Hippocampal formation (tissue), 2 donors: ENCODE measurements around the gene NAV2.

Source experiments
- DNase-seq, 2 donors: peaks; one replicate each; lab custom pipeline; 2025; lab: John Stamatoyannopoulos, UW

NAV2 gene

DNA sequence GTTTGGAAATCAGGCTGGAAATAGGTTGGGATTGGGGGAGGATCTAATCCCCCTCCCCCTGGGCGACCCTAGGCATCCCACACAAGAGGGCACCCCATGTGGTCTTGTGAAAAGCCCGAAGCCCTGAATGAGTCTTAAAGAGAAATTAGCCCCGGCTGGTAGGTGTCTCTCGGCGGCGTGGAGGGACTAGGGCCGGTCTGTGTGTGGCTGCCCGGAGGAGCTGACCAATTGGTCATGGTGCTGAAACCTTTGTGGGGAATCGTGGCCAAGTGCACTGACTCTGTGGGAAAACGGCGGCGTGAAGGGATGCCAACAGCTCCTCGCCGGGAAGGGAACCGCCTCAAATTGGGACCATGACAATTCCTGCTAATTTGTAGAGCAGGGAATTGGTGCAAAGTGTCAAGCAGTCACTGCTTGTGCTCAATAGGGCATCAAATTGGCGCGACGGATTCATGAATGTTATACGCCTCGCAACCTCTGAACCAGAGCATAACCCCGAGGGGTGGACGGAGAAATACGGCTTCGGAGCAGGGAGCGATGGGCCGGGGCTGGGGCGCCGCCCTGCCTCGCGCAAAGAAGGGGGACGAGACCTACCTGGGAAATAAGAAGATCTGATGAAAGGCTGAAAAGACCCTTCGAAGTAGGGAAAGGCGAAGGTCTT is 446.1 kb downstream of the NAV2 start:
- peak in 1 of 2 donors; percentile 7 for DNase-seq

DNA sequence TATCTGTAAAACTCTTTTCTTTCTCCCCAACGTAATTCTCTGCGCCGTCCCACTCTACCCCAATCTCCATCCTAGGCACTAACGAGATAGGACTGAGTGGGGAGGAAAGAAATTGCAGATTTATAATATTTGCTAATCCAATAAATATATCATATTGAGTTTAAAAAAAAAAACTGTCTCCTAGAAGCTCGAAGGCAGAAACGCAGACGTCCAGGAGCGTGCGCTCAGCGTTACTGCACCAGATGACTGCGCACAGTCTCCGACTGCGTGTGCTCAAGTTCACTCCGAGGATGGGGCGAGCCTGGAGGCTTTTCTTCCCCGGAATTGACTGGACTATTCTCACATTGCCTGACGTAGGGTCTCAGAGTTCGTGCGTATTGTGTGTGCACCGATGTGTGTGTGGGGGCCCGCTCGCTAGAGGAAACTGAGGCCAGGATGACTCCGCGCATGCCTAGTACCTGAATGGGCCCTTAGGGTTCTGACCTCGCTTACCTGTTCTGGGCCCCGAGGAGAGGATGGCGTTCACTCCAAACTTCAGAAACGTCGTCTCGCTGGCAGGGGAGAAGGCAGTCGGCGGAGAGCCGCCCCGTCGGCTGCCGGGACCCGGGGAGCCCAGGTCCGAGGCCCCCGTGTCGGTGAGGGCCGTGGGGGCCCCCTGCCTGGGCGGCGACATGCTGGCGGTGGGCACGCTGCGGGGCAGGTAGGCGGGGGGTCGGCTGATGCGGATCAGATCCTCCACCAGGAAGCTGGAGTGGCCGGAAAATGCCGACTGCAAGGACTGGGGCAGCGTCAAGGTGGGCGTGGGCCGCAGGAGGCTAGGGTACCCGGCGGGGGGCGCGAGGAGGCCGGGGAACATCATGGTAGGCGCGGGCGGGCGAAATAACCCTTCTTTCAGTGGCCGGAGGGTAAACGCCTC is 447.1 kb downstream of the NAV2 start:
- no peak for DNase-seq

DNA sequence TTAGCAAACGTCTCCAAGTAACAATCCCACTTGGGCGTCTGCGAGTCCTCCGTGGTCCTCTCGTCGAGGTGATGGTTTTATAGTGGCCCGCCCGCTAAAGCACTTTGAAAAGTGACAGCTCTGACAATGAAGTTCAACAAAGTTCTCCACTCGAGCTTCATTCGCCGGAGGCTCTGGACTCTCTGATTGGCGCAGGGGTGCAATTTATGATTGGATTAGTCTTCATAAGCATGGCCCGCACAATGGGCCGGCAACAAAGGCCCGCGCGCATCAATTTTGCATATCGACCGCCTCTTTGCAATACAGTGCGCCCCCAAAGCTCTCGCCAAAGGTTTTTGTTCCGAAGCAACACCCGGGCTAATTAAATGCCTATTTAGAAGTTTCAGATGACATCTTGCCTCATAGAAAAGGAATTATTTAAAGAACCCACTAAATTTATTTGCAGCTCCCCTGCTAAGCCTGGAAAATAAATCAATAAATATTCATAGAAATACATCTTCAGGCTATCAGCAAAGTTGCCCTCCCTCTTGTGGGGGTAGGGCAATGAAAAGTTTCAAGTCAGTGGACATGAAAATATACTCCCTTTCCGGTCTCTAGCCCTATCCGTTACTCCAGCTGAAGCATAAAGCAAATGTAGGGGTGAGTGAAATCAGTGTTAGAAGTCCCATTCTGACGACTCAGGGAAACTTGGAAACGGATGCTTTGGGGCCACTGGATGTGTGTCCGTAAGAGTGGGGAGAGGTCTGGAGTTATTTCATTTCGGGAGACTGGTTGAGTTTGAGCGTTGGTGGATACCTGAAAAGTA is 448.0 kb downstream of the NAV2 start, which contains the start of gene DBX1:
Gene DBX1 (minus strand): TSS at position 51 of the 805 bp plus-strand sequence. CDS start 151 bp downstream, outside the sequence.
- no peak for DNase-seq

DNA sequence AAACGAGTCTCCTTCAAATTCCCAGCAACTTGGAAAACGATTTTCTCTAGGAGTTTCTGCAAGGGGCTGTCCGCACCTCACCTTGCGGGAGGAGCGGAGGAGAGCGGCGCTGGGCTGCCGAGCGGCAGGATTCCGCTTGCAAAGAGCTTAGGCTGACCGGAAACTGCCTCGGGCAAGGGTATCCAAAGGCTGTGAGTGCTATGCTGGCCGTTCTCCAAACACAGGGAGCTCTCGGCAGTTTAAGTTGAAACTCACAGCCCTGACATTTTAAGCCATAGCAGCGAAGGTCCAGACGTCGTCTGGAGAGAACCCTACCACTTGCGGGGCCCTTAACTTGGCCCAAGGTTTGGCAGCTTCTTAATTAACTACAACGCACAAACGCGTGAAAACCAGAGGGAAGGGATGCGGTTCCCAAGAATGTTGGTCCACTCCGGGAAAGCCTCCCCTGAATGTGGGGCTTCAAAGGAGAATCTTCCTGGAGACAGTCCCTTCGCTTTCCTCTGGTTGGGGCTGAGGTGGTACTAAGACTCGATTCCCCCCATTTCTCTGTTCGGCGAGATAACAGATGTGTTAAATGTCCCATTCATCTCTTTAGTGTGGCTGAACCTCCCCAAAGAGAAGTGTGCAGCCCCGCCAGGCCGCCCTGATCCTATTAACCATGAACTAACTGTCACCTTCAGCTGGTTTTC is 448.7 kb downstream of the NAV2 start:
- no peak for DNase-seq

DNA sequence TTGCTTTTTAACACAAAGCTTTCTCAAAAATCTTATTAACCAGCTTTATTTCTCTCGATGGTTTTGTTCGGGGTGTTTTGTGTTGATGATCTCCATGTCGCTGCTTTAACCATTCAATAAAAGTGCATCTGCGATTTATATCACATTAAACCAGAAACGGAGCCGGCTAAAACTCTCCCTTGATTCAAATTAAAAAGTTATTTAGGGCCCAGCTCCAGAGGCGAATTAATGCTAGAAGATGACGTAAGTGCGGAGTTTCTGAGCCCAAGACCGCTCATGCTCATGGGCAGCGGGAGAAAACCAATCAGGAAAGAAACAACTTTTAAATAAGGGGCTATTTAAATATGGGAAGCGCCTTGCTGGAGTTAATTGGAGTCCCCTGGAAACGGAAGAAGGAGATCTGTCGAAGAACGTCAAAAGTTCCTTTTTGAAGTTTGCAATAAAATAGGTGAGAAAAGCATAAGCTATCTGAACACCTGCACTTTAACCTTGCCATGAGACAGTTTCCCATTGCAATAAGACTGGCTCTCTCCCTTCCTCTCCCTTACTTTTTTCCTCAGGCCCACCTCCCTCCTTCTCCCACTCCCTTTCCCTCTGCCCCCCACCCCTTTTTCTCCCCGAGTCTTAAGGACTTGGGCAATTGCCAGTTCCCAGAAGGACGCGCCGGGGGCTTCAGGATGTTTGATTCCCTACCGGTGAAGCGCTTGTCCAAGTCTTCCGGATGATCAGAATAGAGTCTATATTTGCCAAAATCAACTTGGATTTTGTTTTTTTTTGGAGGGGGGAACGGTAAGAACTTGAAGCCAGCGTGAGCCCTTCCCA is 449.5 kb downstream of the NAV2 start:
- DNase-seq = no peak

DNA sequence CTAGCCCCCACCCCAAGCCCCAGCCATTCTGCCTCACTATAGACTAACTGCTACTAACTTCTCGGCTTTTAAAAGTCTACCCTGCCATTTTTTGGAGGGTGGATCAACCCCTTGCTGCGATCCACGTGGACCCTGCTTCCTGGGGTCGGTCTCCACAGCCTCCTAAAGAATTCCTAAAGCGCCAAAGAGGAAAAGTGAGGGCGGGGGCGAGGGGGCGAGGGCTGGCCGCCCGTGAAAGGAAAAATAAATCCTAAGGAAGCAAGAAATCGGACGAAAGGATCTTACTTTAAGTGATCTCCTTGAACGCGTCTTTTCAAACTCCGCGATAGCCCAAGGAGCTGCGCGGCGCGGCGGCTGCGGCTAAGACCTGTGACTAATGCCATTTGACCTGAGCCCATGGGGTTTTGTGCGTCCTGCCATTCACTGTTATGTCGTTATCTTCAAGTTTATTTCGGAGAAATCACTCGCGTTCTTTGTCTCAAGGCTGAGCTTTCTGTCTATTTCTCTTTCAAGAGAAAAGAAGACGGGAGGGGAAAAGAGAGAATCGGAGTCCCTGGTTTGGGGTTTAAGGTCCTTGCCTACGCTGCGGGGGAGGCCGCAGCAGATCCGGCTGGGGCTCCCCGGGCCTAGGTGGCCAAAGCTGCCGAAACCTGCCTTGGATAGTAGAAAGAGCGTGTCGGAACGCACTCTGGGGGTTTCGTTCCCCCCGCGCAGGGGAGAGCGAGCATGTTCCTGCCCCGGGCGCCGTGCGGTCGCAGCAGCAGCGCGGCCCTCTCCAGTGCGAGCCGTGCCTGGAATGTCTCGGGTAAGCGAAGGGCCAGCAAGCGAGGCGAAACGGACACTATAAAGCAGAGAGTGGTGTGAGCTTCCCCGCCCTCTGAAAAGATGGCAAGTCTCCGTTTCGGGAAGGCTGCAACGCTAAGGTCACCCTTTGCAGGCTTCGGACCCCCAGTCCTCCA is 450.5 kb downstream of the NAV2 start:
- no peak for DNase-seq

DNA sequence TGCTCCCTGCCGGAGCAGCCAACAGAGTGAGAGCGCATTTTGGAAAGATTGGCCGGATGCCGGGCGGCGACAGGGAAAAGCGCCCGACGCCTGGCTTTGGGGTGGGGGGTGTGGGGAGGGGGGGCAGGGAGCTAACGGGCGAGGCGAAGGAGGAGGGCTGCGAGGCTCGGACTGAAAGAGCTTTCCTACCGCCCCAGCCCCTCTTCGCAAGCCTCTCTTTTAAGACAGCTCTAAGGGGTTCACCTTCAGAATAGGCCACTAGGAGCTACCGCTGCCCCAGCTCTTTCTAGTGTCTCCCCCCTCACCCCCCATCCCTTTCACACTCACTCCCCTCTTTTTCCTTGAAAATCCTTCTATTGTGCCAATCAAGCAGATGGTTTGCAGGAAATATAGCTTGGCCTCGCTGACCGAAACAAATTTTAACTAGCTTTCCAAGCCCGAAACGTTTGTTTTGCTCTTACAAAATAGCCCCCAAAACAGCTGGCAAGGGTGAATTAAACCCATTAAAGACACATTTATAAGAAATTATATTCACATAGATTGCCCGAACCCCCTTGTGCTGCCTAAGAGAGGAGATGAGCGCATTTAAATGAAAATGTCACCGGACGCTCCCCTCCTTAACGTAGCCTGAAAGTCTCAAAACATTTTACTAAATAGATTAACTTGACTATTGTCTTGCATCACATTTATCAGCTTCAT is 451.3 kb downstream of the NAV2 start:
- no peak for DNase-seq
